HEK293 (cell line): ENCODE measurements around the gene DNMT1.

Source experiments
- SP2 ChIP-seq: fragments of 450-650 bp; formaldehyde crosslinking; IDR thresholded peaks from 2 replicates; pipeline ENCODE4 v1.5.1; 2016; ENCODE audit warnings: missing biosample characterization, missing genetic modification characterization
- ZBTB7A ChIP-seq: fragments of 450-650 bp; formaldehyde crosslinking; IDR thresholded peaks from 2 replicates; pipeline ENCODE4 v1.5.1; 2016; ENCODE audit warnings: low read depth, missing biosample characterization, missing genetic modification characterization

DNA sequence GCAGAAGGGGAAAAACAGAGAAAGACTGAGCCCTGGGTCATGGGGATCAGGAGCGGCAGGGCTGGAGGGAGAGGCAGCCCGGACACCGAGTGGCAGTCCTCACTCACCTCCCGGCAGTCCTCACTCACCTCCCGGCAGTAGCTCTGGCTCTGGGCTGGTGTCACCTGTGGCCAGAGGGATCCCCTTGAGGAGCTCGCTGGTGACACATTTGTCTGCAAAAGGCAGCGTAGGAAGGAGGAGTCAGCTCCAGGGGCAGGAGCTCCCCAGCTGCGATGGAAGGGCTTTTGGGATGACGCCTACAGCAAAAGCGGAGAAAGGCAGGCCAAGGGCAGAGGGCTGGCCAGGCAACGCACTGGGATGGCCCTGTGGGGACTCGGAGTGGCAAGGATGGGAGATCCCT is 75.8 kb downstream of the DNMT1 start:
- TF ChIP-seq SP2 (tag by site-specific recombination) (peak; percentile 9; the same call in 1 of the 2 replicates), ZBTB7A (tag by site-specific recombination) (no peak)
